GM20431 (cell line): ENCODE data around the gene SYS1.

Experiments used
- in situ Hi-C: fragments of 300-500 bp; cut with MseI, MboI; formaldehyde crosslinking; loops from one replicate; pipeline ENCODE4 v1.15.0; 2020; ENCODE audit warnings: low sequenced_read_pairs; ENCODE audit not compliant: unreplicated experiment

Gene SYS1

GRCh38 chr20:45352729-45353128 is 10.2 kb upstream of the SYS1 start:
- in situ Hi-C loops: no loop called here

GRCh38 chr20:45353746-45354145 is 9.2 kb upstream of the SYS1 start:
- in situ Hi-C loops: no loop called here

- in situ Hi-C loops: no loop called here
These were observed 8.3 kb upstream of the SYS1 start for GRCh38 chr20:45354423-45355208.

- in situ Hi-C loops: no loop called here
These were observed 7.5 kb upstream of the SYS1 start for GRCh38 chr20:45355209-45356084.

- in situ Hi-C loops: no loop called here
These were observed 4.5 kb upstream of the SYS1 start for GRCh38 chr20:45358282-45359068.

GRCh38 chr20:45359069-45359405 is 3.9 kb upstream of the SYS1 start:
- in situ Hi-C loops: no loop called here

- in situ Hi-C loops: no loop called here
These were observed 3.4 kb upstream of the SYS1 start for GRCh38 chr20:45359406-45360148.

GRCh38 chr20:45361793-45362192 is 1.2 kb upstream of the SYS1 start:
- in situ Hi-C loops: no loop called here

- in situ Hi-C loops: no loop called here
These were observed 896 bp downstream of the SYS1 start for GRCh38 chr20:45363611-45364492.

- in situ Hi-C loops: no loop called here
These were observed 2.6 kb downstream of the SYS1 start for GRCh38 chr20:45365444-45365970.

- in situ Hi-C loops: no loop called here
These were observed 3.2 kb downstream of the SYS1 start for GRCh38 chr20:45366192-45366591.

- in situ Hi-C loops: no loop called here
These were observed 3.7 kb downstream of the SYS1 start for GRCh38 chr20:45366631-45367030.

- in situ Hi-C loops: no loop called here
These were observed 4.2 kb downstream of the SYS1 start for GRCh38 chr20:45367126-45367525.

GRCh38 chr20:45368221-45368980 is 5.4 kb downstream of the SYS1 start:
- in situ Hi-C loops: no loop called here

GRCh38 chr20:45370571-45371160 is 7.7 kb downstream of the SYS1 start:
- in situ Hi-C loops: loop anchor here (10.0 kb wide), 1 partner anchor 64 kb away; no protein-coding TSS in a partner anchor

GRCh38 chr20:45372241-45372640 is 9.3 kb downstream of the SYS1 start:
- in situ Hi-C loops: loop anchor here (10.0 kb wide), 1 partner anchor 63 kb away; no protein-coding TSS in a partner anchor

GRCh38 chr20:45372646-45373352 is 9.8 kb downstream of the SYS1 start:
- in situ Hi-C loops: loop anchor here (10.0 kb wide), 1 partner anchor 62 kb away; no protein-coding TSS in a partner anchor
